ENCODE measurements around the gene SLC30A10.
"Not testable (repeated sequence)": the region's sequence is repeated elsewhere in the genome, so short reads cannot be mapped to it uniquely, and the experiment has no call there.

The SLC30A10 gene

GRCh38 chr1:219927298-219927955, 930 bp downstream of the SLC30A10 start:
- DNase-seq = no peak

DNA sequence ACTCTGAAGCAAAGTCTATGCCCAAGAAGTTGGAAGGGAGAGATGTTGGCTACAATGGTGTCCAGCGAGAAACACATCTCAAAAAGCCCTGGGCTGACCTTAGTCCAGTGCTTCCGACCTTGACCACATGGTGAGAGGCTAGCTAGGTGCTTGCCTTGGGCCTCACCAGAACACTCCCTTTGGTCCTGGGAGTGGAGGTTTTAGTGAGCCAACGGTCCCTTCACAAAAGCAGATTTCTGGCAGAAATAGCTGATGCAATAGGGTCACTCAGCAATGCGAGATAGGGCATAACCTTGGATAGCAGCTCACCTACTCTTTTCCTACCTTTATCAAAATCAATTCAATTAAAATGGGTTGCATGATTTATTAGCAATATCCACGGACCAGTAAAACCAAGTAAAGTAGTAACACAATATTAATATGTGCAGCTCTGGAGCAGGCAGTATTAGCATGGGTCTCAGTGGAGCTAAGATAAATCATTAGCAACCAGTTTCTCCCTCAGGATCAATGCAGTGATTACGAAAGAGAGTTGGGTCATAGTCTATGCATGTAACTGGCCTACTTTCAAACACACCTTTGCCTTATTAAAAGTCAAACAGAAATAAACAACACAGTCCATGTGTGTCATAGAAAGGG, 1.9 kb downstream of the SLC30A10 start:
- no peak for DNase-seq

DNA sequence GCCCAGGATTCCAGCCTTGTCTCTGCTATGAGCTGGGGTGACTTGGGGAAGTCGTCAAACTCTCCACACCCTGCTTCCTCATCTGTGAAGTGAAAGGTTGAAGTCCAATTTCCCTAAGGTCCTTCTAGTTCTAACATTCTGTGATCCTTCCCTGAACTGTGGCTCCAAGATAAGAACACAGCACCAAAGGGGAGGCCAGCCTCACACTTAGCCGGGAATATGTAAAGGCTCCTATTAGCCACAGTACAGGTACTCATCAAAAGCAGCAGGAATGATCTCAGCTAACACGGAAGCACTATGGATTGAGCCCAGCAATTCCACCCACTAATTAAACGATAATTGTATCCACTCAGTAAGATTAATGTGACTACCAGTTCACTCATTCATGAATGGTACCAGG, 4.0 kb downstream of the SLC30A10 start:
- DNase-seq = no peak

GRCh38 chr1:219917851-219918466, 10.4 kb downstream of the SLC30A10 start:
- no peak for DNase-seq

- no peak for DNase-seq
These were observed 11.1 kb downstream of the SLC30A10 start for GRCh38 chr1:219917281-219917680.

DNA sequence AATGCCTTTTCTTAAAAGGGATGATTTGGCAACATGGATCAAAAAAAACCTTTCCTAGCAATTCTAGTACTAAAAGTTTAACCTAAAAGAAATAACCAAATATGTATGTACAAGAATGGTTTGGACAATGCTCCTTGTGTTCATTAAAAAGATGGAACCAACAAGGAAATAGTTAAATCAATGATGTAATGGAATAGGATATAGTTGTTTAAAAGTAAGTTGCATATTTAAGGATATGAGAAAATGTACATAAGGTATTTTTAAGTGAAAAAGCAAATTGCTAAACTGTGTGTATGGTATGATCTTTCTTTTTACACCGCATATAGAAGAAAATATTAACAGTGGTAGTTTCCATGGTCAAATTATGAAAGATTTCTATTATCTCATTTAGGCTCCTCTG, 12.1 kb downstream of the SLC30A10 start:
- DNase-seq = no peak

DNA sequence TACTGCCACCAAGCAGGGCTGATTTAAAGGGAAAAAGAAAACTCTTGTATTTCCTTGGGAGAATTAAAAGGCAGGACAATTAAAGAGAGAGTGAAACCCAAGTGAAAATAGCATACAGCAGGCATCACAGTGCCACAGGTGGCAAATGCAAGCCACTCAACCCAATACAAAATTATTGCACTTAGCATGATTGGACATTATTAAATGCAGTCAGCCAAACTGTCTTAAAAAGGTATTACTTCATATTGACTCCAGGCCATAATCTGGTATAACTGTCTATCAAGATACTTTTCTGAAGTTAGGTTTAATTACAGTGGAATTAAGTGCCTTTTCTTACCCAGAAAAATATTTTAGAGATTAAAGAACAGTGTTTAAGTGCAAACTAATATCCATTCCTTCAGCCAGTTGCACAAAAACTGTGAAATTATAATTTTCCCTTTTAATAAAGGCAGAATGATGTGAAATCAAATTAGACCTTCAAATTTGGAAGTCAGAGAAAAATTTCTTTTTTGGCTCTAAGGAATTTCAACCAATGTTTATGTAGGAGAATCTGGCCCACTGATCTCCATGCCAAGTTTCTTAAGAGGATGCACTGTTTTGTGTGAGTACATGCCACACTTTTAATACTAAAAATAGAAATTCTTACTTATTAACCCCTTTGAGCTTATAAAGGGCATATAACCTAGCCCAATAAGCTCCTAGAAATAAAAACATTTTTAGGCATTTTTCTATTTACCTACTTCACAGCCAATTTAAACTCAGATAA, 15.2 kb downstream of the SLC30A10 start:
- no peak for DNase-seq

DNA sequence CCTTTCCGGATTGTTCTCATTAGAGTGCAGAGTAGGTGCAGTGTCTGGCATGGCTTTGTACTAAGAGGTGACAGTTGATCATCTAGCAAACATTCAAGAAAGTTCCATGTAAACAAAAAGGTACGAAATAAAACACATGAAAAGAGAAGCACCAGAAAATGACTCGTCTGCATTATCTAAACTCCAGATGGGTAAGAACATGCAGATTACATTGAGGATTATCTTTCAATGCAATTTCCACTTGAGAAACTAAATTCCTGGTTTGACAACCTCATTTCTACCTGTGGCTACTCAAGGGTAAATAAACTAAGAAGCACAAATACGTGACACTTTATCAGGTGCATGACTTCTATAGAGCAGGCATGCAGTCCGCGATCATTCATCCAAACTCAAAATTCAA, 17.6 kb downstream of the SLC30A10 start:
- DNase-seq = no peak

- no peak for DNase-seq
These were observed 18.9 kb downstream of the SLC30A10 start for GRCh38 chr1:219909476-219909875.

- DNase-seq = no peak
These were observed 20.2 kb downstream of the SLC30A10 start for GRCh38 chr1:219908170-219908569.

GRCh38 chr1:219907772-219908070, 20.6 kb downstream of the SLC30A10 start:
- DNase-seq = no peak

GRCh38 chr1:219906924-219907771, 21.2 kb downstream of the SLC30A10 start:
- peak; percentile 92 for DNase-seq

DNA sequence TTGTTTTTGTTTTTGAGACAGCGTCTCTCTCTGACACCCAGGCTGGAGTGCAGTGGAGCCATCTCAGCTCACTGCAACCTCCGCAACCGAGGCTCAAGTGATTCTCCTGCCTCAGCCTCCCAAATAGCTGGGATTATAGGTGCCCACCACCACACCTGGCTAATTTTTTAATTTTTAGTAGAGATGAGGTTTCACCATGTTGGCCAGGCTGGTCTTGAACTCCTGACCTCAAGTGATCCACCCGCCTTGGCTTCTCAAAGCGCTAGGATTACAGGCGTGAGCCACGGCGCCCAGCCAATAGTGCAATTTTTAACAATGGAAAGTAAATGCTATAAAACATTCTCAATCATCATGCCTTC, 21.8 kb downstream of the SLC30A10 start:
- DNase-seq = not testable (repeated sequence)

- DNase-seq = no peak
These were observed 22.8 kb downstream of the SLC30A10 start for GRCh38 chr1:219905524-219905923.

GRCh38 chr1:219904934-219905333, 23.4 kb downstream of the SLC30A10 start:
- no peak for DNase-seq

- no peak for DNase-seq
These were observed 24.9 kb downstream of the SLC30A10 start for GRCh38 chr1:219903353-219903871.

GRCh38 chr1:219902951-219903350, 25.4 kb downstream of the SLC30A10 start:
- DNase-seq = no peak

DNA sequence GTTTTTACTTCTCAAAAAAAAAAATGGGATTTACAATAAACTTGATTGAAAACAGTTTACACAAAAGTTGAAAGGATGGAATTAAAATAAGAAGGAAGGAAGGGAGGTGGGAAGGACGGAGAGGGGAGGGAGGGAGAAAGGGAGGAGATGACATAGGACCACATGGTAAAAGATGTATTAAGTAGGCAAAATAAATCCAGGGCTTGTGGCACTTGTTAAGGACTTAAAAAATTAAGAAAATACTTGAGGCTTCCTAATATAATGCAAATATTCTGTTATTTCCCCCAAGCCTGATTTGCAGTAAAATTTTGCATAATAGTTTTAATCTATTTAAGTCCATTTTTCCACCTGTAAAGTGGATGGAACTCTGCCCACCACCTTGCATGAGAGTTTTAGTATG, 27.5 kb downstream of the SLC30A10 start:
- DNase-seq = no peak

GRCh38 chr1:219900201-219900600, 28.2 kb downstream of the SLC30A10 start:
- no peak for DNase-seq

- DNase-seq = no peak
These were observed 30.0 kb downstream of the SLC30A10 start for GRCh38 chr1:219898375-219898774.

- no peak for DNase-seq
These were observed 30.4 kb downstream of the SLC30A10 start for GRCh38 chr1:219897914-219898313.

- DNase-seq = not testable (repeated sequence)
These were observed 36.1 kb downstream of the SLC30A10 start for GRCh38 chr1:219892271-219892670.

- not testable (repeated sequence) for DNase-seq
These were observed 36.5 kb downstream of the SLC30A10 start for GRCh38 chr1:219891846-219892245.
